Measurements from ENCODE around the gene TMEM169.

DNA sequence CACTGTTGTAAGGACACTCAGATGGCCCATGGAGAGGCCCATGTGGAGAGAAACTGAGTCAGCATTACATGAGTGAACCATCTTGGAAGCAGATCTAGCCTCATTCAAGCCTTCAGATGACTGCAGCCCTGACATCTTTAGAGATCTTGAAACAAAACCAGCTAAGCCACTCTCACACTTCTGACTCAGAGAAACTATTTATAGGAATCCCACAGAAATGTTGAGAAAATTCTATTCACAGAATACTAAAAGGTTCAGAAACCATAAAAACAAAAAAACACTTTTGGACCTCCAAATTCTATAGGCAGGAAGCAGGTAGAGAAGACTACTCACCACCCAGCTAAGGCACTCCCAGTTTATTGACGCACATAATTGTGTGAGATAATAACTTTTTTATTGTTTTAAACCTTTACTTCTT is 8.7 kb downstream of the TMEM169 start:
- TF ChIP-seq, protein P1, sequence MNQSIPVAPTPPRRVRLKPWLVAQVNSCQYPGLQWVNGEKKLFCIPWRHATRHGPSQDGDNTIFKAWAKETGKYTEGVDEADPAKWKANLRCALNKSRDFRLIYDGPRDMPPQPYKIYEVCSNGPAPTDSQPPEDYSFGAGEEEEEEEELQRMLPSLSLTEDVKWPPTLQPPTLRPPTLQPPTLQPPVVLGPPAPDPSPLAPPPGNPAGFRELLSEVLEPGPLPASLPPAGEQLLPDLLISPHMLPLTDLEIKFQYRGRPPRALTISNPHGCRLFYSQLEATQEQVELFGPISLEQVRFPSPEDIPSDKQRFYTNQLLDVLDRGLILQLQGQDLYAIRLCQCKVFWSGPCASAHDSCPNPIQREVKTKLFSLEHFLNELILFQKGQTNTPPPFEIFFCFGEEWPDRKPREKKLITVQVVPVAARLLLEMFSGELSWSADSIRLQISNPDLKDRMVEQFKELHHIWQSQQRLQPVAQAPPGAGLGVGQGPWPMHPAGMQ (IDR thresholded peaks at IDR 0.05; ENCODE audit: borderline replicate concordance) = no peak
- TF ChIP-seq, protein P2, sequence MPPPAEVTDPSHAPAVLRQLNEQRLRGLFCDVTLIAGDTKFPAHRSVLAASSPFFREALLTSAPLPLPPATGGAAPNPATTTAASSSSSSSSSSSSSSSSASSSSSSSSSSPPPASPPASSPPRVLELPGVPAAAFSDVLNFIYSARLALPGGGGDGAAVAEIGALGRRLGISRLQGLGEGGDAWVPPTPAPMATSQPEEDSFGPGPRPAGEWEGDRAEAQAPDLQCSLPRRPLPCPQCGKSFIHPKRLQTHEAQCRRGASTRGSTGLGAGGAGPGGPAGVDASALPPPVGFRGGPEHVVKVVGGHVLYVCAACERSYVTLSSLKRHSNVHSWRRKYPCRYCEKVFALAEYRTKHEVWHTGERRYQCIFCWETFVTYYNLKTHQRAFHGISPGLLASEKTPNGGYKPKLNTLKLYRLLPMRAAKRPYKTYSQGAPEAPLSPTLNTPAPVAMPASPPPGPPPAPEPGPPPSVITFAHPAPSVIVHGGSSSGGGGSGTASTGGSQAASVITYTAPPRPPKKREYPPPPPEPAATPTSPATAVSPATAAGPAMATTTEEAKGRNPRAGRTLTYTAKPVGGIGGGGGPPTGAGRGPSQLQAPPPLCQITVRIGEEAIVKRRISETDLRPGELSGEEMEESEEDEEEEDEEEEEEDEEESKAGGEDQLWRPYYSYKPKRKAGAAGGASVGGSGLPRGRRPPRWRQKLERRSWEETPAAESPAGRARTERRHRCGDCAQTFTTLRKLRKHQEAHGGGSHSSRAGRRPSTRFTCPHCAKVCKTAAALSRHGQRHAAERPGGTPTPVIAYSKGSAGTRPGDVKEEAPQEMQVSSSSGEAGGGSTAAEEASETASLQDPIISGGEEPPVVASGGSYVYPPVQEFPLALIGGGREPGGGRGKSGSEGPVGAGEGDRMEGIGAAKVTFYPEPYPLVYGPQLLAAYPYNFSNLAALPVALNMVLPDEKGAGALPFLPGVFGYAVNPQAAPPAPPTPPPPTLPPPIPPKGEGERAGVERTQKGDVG (CRISPR knock-in tag; IDR thresholded peaks at IDR 0.05) = no peak
- TF ChIP-seq, protein P3, sequence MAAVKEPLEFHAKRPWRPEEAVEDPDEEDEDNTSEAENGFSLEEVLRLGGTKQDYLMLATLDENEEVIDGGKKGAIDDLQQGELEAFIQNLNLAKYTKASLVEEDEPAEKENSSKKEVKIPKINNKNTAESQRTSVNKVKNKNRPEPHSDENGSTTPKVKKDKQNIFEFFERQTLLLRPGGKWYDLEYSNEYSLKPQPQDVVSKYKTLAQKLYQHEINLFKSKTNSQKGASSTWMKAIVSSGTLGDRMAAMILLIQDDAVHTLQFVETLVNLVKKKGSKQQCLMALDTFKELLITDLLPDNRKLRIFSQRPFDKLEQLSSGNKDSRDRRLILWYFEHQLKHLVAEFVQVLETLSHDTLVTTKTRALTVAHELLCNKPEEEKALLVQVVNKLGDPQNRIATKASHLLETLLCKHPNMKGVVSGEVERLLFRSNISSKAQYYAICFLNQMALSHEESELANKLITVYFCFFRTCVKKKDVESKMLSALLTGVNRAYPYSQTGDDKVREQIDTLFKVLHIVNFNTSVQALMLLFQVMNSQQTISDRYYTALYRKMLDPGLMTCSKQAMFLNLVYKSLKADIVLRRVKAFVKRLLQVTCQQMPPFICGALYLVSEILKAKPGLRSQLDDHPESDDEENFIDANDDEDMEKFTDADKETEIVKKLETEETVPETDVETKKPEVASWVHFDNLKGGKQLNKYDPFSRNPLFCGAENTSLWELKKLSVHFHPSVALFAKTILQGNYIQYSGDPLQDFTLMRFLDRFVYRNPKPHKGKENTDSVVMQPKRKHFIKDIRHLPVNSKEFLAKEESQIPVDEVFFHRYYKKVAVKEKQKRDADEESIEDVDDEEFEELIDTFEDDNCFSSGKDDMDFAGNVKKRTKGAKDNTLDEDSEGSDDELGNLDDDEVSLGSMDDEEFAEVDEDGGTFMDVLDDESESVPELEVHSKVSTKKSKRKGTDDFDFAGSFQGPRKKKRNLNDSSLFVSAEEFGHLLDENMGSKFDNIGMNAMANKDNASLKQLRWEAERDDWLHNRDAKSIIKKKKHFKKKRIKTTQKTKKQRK (IDR thresholded peaks at IDR 0.05; ENCODE audit: low read depth, low read length) = no peak
